PC-3 (cell line): ENCODE measurements around the gene ZNF831. TPM values are rescaled to one million over a fixed set of nuclear protein-coding genes. Genes with fewer than 3 reads are reported as not detected.

Source experiments
- ATAC-seq: fragments of 200-7000 bp; cut with Tn5 transposase; 2 replicates; pipeline ENCODE4 v1.9.1; 2020; ENCODE audit warnings: mild to moderate bottlenecking, moderate library complexity
- BruUV-seq: library from RNA; stranded (reverse); fragments of 400-500 nt; replicated peaks from 2 replicates; lab custom pipeline; 2021; lab: Mats Ljungman, UMichigan
- CTCF ChIA-PET: fragments of 300-600 bp; sonication (Branson Sonifier 250); formaldehyde crosslinking; loops from one replicate; lab custom pipeline; 2022; ENCODE audit warnings: antibody characterized with exemption; lab: Charles Lee
- POLR2A ChIA-PET: fragments of 300-600 bp; sonication (Branson Sonifier 250); formaldehyde crosslinking; loops from one replicate; lab custom pipeline; 2022; ENCODE audit warnings: antibody characterized with exemption; ENCODE audit not compliant: unreplicated experiment; lab: Charles Lee
- DNase-seq: peaks from one replicate; pipeline ENCODE4 v3.0.0-alpha.2; 2015
- H2AFZ ChIP-seq: fragments of 300-600 bp; sonication (generic); 2 replicates; pipeline ENCODE4 v1.6.0; 2016; ENCODE audit warnings: antibody characterized with exemption, low read length
- H3F3A ChIP-seq: fragments of 300-600 bp; sonication (generic); one replicate; pipeline ENCODE4 v1.6.0; 2017; ENCODE audit warnings: antibody characterized with exemption, low read length, control low read depth, mild to moderate bottlenecking; ENCODE audit not compliant: unreplicated experiment
- H3K27ac ChIP-seq: fragments of 300-600 bp; sonication (generic); 2 replicates; pipeline ENCODE4 v1.5.1; 2016; ENCODE audit warnings: mild to moderate bottlenecking, low read length
- H3K27me3 ChIP-seq: fragments of 300-600 bp; sonication (generic); 2 replicates; pipeline ENCODE4 v1.6.1; 2016; ENCODE audit warnings: low read length, mixed read lengths
- H3K36me3 ChIP-seq: fragments of 300-600 bp; sonication (generic); 2 replicates; pipeline ENCODE4 v1.6.1; 2016; ENCODE audit warnings: low read depth, mixed run types, low read length, mixed read lengths
- H3K4me1 ChIP-seq: fragments of 300-600 bp; sonication (generic); 2 replicates; pipeline ENCODE4 v1.5.1; 2016; ENCODE audit warnings: low read length; ENCODE audit not compliant: insufficient read depth
- H3K4me2 ChIP-seq: fragments of 300-600 bp; sonication (generic); 2 replicates; pipeline ENCODE4 v1.6.0; 2016; ENCODE audit warnings: low read length
- H3K4me3 ChIP-seq: fragments of 300-600 bp; sonication (generic); 2 replicates; pipeline ENCODE4 v1.5.1; 2016; ENCODE audit warnings: mild to moderate bottlenecking, low read length, mixed read lengths
- H3K79me2 ChIP-seq: fragments of 300-600 bp; sonication (generic); 2 replicates; pipeline ENCODE4 v1.6.1; 2017; ENCODE audit warnings: low read length, mixed read lengths
- H3K9ac ChIP-seq: fragments of 300-600 bp; sonication (generic); 2 replicates; pipeline ENCODE4 v1.6.0; 2016; ENCODE audit warnings: mild to moderate bottlenecking, low read length
- H3K9me2 ChIP-seq: fragments of 300-600 bp; sonication (generic); replicated peaks from 2 replicates; pipeline ENCODE4 v1.6.1; 2016; ENCODE audit warnings: mixed run types, low read length, mixed read lengths
- H3K9me3 ChIP-seq: fragments of 300-600 bp; sonication (generic); 2 replicates; pipeline ENCODE4 v1.6.1; 2016; ENCODE audit warnings: low read length, mixed read lengths
- H4K20me1 ChIP-seq: fragments of 300-600 bp; sonication (generic); 2 replicates; pipeline ENCODE4 v1.6.1; 2016; ENCODE audit warnings: low read length, mixed read lengths
- EZH2 ChIP-seq: fragments of 300-600 bp; sonication (generic); IDR thresholded peaks from one replicate; pipeline ENCODE4 v1.6.1; 2017; ENCODE audit warnings: antibody characterized with exemption, mild to moderate bottlenecking, low read length; ENCODE audit not compliant: unreplicated experiment
- EZH2phosphoT487 ChIP-seq: fragments of 300-600 bp; sonication (generic); IDR thresholded peaks from 2 replicates; pipeline ENCODE4 v1.6.1; 2018; ENCODE audit warnings: mild to moderate bottlenecking, antibody characterized with exemption, low read length, borderline replicate concordance
- intact Hi-C: fragments of 100-400 bp; cut with micrococcal nuclease; formaldehyde crosslinking; loops from 2 replicates; pipeline ENCODE4 v1.9.0; 2023
- total RNA-seq: library from RNA; depleted of rRNA; stranded (reverse); fragments of >200 nt; gene quantifications from 2 replicates; pipeline ENCODE4 v1.2.3, GENCODE V29; 2014
- TF ChIP-seq, protein P1 (sequence below): fragments of 300-600 bp; sonication (generic); conservative IDR thresholded peaks from 2 replicates; pipeline ENCODE4 v1.5.1; 2017; ENCODE audit warnings: antibody characterized with exemption, low read depth, mild to moderate bottlenecking, low read length

The ZNF831 gene
- total RNA-seq, 1 experiment from 2014 or later, result not detected

DNA sequence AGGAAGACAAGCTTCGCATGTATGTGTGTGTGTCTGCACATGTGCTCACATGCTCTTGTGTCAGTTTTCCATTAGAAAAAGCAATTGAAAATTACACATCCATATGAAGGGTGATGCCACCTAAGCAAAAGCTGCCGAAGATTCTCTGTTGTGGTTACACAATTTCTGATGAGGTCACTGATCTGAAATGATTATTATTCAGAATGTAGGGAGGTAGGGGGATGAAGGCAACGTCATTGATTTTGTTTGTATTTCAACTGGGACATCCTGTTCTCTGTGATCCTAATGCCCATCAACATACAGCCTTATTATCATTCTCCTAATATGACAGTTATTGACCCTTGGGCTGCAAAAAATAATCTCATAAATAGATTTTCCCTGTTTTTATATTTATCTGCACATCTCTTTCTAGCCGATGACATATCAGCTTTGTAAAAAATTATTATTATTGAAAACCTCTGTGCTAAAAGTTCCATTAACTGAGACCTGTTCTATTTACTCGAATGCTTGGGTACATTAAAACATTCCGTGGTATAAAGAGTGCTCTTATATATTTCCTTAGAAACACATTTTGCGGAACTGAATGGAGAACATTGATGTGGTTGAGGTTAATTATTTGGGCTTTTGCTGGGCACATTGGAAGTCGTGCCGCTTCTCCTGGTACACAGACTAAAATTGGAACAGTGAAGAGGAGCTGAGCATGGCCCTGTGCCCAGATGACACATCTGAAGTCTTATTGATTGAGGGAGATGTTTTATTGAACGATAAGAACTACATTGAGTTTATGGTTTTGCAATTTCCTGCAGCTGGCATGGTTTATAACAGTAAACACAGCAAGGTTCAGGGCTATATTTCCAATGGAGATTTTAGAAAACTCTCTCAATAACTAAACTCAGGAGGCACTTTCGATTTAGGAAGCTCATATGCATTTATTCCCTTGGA is 51.3 kb downstream of the ZNF831 start:
- Histone ChIP-seq H3K9ac (no peak overlapping the region), H3K27ac (no peak overlapping the region), H3K36me3 (no peaks in the 10 kb centered on the region), H3K4me1 (no peaks in the 10 kb centered on the region), H3K9me3 (no peaks in the 10 kb centered on the region), H3K4me3 (no peak overlapping the region), H2AFZ (no peak overlapping the region), H3K27me3 (peaks cover 89% of the 10 kb centered on the region), H3F3A (no peaks in the 10 kb centered on the region), H4K20me1 (no peaks in the 10 kb centered on the region), H3K79me2 (no peaks in the 10 kb centered on the region), H3K4me2 (no peak overlapping the region), H3K9me2 (no peaks in the 10 kb centered on the region; the same call in 1 of the 2 replicates)
- no peak for ATAC-seq
- TF ChIP-seq, protein P1, sequence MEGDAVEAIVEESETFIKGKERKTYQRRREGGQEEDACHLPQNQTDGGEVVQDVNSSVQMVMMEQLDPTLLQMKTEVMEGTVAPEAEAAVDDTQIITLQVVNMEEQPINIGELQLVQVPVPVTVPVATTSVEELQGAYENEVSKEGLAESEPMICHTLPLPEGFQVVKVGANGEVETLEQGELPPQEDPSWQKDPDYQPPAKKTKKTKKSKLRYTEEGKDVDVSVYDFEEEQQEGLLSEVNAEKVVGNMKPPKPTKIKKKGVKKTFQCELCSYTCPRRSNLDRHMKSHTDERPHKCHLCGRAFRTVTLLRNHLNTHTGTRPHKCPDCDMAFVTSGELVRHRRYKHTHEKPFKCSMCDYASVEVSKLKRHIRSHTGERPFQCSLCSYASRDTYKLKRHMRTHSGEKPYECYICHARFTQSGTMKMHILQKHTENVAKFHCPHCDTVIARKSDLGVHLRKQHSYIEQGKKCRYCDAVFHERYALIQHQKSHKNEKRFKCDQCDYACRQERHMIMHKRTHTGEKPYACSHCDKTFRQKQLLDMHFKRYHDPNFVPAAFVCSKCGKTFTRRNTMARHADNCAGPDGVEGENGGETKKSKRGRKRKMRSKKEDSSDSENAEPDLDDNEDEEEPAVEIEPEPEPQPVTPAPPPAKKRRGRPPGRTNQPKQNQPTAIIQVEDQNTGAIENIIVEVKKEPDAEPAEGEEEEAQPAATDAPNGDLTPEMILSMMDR, result no peak
- TF ChIP-seq EZH2phosphoT487 (no peak), EZH2 (no peak)
- ChIA-PET POLR2A (no interaction called here), CTCF (no interaction called here)
- intact Hi-C loops, result no loop called here
- no peak for DNase-seq
- no TSS peak for BruUV-seq

DNA sequence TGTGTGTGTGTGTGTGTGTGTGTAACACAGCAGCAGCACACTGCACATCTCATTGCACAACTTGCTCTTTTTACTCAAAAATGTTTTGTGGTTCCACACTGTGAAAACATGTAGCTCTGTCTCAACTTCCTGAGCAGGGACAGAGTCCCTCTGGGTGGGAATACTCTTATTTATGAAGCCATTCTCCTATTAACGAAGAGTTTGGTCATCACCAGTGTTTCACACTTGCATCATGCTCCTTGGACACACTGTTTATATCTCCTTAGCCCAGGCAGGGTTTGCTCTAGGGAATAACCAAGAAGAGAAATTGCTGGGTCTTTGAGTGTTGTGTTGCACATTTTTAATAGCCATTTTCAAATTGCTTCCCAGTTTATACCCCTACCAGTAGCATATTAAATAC is 53.6 kb downstream of the ZNF831 start:
- no peak overlapping the region for H3K4me2 ChIP-seq
- TF ChIP-seq, protein P1, result no peak
- no peak for TF ChIP-seq EZH2phosphoT487
- TF ChIP-seq EZH2, result no peak
- no peaks in the 10 kb centered on the region for H3K4me1 ChIP-seq
- intact Hi-C loops, result no loop called here
- no peaks in the 10 kb centered on the region for H3K9me3 ChIP-seq
- peaks cover 92% of the 10 kb centered on the region for H3K27me3 ChIP-seq
- H4K20me1 ChIP-seq, result no peaks in the 10 kb centered on the region
- H3K27ac ChIP-seq, result no peak overlapping the region
- CTCF ChIA-PET, result no interaction called here
- H3K36me3 ChIP-seq, result no peaks in the 10 kb centered on the region
- H3K79me2 ChIP-seq, result no peaks in the 10 kb centered on the region
- no peak overlapping the region for H2AFZ ChIP-seq
- H3F3A ChIP-seq, result no peaks in the 10 kb centered on the region
- no peaks in the 10 kb centered on the region; the same call in 1 of the 2 replicates for H3K9me2 ChIP-seq
- POLR2A ChIA-PET, result no interaction called here
- no peak for DNase-seq
- no TSS peak for BruUV-seq
- H3K9ac ChIP-seq, result no peak overlapping the region
- no peak for ATAC-seq
- H3K4me3 ChIP-seq, result no peak overlapping the region

DNA sequence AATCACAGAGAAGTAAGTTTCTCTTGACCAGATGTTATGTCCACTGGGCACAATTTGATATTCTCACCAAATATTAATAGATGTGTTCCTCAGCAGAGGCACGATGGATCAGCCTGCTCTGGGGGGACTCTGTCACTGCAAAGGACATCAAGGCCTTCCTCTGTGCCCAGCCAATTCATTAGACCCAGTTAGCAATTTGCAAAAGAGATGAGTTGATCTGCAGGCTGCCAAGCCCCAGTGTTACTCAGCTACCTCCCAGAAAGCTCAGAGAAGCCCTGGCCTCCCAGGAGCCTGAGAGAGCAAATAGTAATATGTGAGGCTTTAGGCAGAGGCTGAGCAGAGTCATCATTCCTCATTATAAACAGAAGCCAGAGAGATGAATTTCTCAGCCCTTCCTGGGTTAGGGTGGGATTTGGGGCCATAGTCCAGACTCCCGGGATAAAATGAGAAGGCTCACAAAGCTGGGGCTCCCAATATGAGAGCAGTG is 54.2 kb downstream of the ZNF831 start:
- no peaks in the 10 kb centered on the region for H3K79me2 ChIP-seq
- H3K27ac ChIP-seq, result no peak overlapping the region
- no peak overlapping the region for H3K9ac ChIP-seq
- peaks cover 89% of the 10 kb centered on the region for H3K27me3 ChIP-seq
- POLR2A ChIA-PET, result interaction anchor here (0.6 kb wide), 1 partner anchor 237 kb away, joined by 8 read pairs; the partner anchor contains the start of gene NELFCD
- CTCF ChIA-PET, result no interaction called here
- no peaks in the 10 kb centered on the region for H3F3A ChIP-seq
- H3K4me1 ChIP-seq, result peaks cover 3% of the 10 kb centered on the region; the same call in 1 of the 2 replicates
- H3K9me3 ChIP-seq, result no peaks in the 10 kb centered on the region
- no TSS peak for BruUV-seq
- H3K4me2 ChIP-seq, result no peak overlapping the region
- DNase-seq (no peak), ATAC-seq (no peak)
- H3K36me3 ChIP-seq, result no peaks in the 10 kb centered on the region
- H4K20me1 ChIP-seq, result no peaks in the 10 kb centered on the region
- no peak for TF ChIP-seq EZH2phosphoT487
- TF ChIP-seq, protein P1, result no peak
- TF ChIP-seq EZH2, result no peak
- H3K4me3 ChIP-seq, result no peak overlapping the region
- H3K9me2 ChIP-seq, result no peaks in the 10 kb centered on the region; the same call in 1 of the 2 replicates
- no peak overlapping the region for H2AFZ ChIP-seq
- intact Hi-C loops, result no loop called here
